ENCODE results near the gene TPCN2.

DNA sequence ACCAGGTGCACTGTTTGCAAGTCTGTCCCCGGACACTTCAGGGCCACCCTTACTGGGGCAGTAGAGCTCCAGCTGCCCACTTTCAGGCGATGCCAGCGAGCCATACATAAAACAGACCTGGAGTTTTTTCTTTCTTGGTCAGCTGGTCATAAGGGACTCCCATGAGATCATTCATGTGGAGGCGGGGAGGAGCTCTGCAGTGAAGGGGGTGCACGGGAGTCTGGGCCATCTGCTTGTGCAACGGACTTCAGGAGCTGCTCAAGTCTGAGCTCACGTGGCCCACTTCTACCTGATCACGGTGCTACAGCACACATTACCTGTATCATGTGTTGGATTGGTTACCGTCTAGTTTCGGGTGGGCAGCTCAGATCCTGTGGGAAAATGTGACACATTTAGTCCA is 26.5 kb upstream of the TPCN2 start:
- TF ChIP-seq, protein P1, sequence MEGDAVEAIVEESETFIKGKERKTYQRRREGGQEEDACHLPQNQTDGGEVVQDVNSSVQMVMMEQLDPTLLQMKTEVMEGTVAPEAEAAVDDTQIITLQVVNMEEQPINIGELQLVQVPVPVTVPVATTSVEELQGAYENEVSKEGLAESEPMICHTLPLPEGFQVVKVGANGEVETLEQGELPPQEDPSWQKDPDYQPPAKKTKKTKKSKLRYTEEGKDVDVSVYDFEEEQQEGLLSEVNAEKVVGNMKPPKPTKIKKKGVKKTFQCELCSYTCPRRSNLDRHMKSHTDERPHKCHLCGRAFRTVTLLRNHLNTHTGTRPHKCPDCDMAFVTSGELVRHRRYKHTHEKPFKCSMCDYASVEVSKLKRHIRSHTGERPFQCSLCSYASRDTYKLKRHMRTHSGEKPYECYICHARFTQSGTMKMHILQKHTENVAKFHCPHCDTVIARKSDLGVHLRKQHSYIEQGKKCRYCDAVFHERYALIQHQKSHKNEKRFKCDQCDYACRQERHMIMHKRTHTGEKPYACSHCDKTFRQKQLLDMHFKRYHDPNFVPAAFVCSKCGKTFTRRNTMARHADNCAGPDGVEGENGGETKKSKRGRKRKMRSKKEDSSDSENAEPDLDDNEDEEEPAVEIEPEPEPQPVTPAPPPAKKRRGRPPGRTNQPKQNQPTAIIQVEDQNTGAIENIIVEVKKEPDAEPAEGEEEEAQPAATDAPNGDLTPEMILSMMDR (IDR thresholded peaks at IDR 0.05), result no peak
- TF ChIP-seq POLR2A (IDR thresholded peaks at IDR 0.05), result no peak
